HG02588 (cell line): ENCODE results near the gene CTCFL.
"Not testable (repeated sequence)": the region's sequence is repeated elsewhere in the genome, so short reads cannot be mapped to it uniquely, and the experiment has no call there.

Experiments used
- ATAC-seq: cut with Tn5 transposase; IDR thresholded peaks from one replicate; pipeline ENCODE4 v1.9.1; 2021; ENCODE audit warnings: mild to moderate bottlenecking, moderate library complexity; ENCODE audit not compliant: unreplicated experiment

CTCFL gene

DNA sequence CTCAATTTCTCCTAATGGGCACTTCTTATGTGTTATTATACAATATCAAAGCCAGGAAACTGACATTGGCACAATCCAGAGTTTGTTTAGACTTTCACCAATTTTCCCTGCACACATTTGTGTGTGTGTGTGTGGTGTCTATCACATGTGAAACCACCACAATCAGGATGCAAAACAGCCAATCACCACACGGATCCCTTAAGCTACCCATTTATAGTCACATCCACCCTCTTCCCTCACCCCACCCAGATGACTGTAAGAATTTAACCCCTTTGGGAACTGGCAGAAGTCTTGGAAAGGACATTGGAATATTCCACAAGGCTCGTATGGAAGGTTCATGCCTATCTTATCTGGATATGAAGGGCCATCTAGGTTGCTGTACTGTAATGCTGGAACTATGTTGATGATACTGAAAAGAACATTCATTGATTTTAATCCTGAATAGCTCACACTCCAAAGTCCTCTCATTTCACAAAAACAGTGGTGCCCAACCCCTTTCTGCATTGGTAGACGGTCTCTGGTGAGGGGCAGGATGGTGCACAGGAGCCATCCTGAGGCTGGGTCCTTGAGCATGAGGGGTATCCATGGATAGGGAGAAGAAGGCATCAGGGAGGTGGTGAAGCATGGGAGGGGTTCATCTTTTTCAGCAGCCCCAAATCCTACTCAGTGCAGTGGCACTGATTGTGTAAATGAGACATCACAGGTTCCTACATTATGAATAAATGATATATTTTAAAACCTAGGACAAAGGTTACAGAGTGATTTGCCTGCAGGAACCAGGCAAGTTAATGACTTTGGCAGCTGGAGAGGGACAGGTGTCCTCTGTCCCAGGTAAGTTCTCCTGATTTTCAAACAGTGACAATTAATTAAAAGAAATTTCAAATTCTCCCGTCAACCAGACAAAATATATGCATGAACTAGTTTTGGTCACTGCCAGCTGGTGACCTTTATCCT lies 12.1 kb upstream of the CTCFL start:
- ATAC-seq: no peak

DNA sequence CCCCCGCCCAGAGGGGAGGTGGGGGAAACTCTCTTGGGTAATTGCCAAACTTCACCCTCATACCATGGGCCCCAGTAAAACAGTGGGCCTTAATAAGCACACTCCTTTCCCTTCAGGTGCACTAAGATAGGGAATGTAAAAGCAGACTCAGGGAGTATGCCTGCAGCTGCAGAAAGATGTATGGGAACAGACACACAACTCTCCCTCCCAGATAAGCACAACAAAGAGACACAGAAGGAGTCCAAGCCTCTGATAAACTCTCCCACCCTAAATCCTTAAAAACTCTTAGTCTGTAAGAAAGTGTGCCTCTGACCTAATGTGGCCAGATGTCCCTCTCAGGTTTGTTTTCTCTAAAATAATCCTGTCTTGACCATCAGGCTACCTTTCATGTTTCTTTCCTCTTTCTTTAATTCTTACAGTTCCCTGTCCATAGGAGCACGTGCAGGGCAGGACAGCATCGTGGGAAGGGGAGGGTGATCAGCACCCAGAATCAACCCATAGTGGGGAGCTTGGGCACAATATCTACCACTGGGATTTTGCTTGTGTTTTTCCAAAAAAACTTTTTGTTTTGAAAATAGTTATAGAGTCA lies 11.3 kb upstream of the CTCFL start:
- ATAC-seq: no peak

DNA sequence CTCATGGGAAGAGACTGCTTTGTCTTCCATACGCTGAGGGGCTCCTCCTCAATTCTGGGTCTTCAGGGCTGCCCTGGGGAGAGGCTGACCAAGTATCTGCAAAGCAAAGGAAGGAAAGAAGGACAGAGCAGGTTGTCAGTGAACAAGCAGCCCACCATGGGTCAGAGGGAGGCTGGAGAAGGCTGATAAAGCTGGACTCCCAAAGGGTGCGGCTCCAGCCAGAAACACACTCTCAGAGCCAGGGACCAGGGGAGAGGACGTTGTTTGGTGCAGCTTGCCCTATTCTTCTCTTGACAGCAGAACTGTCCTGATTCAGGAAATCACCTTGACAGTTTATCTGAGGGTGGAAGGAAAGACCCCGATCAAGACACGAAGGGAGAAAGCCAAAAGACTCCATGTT lies 10.4 kb upstream of the CTCFL start:
- no peak for ATAC-seq

DNA sequence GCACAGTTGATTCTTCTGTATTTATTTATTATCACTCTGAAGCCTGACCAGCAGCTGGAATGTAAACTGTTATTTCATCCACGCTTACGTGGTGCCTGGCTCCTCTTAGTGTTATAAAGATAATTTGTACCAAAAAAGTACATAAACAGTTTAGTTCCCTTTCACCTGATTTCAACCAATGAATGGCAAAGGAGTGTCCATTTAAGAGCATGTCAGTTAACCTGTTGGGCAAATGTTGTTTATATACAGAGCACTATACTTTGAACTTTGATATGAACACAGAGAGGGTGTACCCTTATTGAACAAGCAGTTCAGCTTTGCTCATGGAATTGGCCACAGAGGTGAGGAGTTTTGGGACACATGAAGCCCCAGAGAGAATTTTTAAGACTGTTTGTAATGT lies 7.2 kb upstream of the CTCFL start:
- ATAC-seq: no peak

DNA sequence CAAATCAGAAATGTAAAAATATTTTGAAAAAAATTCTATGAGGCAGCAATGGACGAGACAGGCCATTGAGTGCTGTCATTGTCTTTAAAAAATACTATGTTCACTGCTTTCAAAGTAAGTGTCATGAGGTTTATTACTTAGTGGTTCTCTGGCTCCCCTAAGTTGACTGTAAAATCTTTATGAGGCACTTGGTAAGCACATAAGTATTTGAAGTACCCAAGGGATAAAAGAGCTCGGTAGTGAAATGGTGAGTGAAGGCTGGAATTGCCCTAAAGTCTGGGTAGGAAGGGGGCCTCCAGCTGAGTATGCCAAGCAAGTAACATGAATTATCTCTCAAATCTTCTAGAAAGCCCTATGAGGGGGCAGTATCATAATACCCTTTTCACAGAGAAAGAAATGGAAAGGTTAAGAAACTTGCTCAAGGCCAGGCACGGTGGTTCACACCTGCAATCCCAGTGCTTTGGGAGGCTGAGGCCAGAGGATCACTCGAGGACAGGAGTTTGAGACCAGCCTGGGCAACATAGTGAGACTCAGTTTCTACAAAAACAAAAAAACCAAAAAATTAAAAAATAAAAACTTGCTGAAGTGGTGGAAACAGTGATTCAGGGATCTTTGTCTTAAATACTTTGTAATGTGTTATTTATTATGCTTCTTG lies 5.5 kb upstream of the CTCFL start:
- no peak for ATAC-seq

DNA sequence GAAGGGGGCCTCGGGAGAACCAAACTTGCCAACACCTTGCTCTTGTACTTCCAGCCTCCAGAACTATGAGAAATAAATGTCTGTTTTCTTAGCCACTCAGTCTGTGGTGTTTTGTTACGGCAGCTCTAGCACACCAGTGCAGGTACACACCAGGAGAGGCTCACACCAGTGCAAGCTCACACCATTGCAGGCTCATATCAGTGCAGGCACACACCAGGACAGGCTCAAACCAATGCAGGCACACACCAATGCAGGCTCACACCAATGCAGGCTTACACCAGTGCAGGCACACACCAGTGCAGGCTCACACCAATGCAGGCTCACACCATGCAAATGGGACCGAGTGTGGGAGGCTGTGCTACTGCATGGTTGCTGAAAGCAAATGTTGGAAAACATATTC lies 4.9 kb upstream of the CTCFL start:
- ATAC-seq: no peak

DNA sequence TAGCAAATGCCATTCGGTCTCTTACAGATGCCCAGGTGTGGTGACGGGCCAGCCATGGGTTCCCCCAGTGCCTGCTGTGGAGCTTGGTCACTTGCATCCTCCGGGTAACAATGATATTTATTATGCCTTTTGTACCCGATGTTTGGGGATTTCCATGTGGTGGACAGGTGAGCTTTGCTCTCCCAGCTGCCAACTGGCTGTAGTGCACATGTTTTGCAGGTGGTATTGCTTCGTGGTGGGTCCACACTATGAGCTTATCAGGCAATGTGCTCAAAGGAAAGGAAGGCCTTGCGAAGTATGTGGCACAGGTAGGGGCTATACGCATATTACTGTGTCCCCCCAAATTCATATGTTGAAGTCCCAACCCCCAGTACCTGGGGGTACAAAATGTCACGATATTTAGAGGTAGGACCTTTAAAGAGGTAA lies 4.2 kb upstream of the CTCFL start:
- ATAC-seq: no peak

DNA sequence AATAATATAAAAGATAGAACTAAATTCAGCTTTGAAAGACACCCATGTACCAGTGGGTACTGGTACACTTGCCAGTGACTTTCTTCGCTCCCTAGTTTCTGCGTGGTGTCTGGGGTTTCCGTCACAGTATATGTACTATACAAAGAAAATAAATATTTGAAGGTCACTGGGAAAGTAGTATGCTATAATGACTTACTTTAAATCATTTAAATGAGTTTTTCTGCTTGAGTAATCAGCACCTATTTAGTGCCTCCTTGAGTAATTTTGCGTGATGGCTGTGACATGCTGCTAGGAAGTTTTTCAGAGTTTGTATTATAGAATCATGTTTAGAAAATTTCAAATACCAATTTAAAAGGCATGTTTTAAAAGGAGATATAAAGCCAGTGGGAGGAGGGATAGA lies 3.2 kb upstream of the CTCFL start:
- no peak for ATAC-seq

DNA sequence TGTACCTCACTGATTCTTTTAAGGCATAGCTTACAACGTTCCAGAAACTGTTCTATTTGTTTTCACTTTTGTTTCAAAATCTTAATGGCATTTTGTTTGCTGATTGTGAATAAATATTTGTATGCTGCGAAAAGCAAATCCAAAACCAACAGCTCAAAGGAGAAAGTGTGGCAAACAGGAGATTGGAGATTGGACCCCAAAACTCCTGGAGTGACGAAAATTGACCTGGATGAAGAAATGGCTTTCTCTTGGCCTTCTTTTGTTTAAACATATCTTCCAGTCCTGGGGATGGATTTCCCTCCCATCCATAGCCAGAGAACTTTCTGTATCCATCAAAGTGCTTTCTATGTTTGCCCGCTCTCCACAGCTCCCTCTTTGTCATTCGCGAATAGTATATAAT lies 2.8 kb upstream of the CTCFL start:
- ATAC-seq: no peak

DNA sequence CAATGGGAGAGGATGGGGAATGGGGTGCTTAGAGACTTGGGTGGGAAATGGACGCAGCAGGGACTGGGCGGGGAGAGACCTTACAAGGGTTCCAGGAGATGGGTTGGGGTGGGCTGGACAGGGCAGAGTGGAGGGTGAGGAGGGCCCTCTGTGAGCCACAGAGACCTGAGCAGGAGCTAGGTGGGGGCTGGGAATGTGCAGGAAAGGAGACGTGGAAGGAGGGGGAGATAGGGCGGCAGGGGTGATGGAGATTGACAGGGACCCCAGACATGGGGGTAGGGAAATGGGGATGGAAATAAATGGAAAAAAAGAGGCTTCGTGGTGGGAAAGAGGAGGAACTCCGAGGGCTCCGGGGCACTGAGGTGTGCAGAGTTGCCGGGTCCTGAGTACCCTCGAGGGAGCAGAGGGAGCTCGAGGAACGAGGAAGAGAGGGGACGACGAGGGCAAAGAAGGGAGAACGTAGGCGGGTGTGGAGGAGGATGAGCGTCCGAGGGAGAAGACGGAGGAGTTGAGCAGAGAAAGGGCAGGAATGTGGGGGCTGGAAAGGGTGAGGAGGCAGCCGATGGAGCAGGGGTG lies 2.0 kb upstream of the CTCFL start:
- ATAC-seq: no peak

DNA sequence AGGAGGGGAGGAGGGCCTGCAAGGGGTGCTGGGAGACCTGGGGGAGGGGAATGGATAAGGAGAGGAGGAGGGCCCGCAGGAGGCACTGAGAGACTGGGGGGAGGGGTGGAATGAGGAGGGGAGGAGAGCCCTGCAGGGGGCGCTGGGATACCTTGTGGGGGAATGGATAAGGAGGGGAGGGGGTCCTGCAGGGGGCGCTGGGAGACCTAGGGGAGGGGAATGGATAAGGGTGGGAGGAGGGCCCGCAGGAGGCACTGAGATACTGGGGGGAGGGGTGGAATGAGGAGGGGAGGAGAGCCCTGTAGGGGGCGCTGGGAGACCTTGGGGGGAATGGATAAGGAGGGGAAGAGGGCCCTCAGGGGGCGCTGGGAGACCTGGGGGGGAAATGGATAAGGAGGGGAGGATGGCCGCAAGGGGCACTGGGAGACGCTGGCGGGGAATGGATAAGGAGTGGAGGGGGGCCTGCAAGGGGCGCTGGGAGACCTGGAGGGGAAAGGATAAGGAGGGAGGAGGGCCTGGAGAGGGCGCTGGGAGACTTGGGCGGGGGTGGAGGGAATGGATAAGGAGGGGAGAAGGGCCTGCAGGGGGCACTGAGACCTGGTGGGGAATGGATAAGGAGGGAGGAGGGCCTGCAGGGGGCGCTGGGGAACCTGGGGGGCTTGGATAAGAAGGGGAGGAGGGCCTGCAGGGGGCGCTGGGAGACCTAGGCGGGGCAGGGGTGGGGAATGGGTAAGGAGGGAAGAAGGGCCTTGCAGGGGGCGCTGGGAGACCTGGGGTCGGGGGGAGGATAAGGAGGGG lies 1.3 kb upstream of the CTCFL start:
- ATAC-seq: no peak

DNA sequence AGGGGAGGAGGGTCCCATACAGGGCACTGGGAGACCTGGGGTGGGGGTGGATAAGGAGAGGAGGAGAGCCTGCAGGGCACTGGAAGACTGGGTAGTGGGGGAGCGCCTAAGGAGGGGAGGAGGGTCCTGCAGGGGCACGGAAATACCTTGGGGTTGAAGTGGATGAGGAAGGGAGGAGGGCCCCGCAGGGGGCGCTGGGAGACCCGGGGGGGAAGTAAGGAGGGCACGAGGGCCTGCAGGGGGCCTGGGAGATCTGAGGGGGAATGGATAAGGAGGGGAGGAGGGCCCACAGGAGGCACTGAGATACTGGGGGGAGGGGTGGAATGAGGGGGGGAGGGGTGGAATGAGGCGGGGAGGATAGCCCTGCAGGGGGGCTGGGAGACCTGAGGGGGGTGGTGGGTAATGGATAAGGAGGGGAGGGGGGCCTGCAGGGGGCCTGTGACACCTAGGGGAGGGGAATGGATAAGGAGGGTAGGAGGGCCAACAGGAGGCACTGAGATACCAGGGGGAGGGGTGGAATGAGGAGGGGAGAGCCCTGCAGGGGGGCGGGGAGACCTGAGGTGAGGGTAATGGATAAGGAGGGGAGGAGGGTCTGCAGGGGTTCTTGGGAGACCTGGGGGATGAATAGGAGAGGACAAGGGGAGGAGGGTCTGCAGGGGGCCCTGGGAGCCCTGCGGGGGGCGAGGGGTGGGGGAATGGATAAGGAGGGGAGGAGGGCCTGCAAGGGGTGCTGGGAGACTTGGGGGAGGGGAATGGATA lies 567 bp upstream of the CTCFL start:
- no peak for ATAC-seq

DNA sequence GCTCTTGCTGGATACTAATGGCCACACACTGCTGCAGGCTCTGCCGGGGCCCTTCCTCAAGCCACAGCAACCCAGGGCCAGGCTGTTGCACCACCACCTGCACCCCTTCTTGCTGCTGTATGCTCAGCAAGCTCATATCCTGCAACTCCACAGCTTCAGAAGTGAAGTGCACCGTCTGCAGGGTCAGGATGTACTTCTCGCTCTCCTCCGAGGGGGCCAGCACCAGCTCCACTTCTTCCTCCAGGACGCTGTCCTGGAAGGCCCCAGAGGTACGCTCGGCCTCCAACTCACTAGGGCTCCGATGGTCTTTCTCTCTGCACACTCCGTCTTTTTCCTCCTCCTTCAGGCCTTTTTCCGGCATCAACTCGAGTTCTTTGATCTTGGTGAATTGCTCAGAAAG lies 1.2 kb downstream of the CTCFL start:
- ATAC-seq: no peak

DNA sequence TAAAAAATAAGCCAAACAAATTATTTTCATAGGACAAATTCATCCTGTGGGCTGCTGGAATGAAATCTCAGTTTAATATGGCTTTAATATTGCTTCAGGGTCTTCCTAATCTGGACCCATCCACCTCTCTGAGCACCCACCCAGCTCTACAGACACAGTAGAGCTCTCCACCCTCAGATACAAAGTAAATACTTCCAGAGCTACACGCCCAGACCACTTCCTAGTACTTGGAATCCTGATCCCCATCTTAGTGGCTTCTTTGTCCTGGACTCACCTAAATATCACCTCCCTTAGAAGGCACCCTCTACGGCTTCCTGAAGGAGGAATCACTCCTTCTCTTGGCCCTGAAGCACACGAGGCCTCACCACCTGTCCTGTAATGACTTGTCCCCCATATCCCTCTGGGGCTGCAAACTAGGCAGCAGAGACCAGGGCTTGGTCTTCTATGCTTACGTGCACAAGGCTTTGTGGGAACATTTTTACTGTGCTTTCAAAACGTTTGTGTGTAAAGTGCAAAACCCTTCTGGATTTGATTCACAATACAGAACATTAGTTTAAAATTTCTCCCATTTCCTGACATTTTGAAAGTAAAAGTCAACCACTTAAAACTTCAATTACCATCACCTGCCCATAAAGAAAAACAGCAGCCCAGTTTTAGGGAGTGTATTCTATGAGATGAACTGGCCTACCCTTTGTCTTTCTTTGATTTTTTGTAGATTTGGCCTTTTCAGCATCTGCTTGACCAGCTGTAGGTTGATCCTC lies 2.4 kb downstream of the CTCFL start:
- no peak for ATAC-seq

DNA sequence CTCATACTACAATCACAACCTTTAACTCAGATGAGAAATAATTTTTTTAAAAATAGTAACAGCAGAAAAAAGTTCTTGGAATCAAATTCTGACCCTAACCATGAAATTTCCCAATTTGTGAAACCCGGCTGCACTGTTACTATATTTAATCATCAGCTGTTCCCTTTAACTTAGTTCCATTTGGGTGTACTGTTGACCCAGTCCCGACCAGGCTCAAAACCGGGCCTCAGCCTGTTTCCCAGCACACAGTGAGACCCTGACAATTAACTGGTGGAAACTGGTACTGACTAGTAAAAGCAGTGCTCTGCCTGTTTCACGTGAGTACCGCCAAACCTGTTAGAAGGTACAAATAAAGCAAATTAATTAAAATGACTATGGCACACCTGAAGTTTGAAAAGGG lies 7.0 kb downstream of the CTCFL start:
- ATAC-seq: no peak

DNA sequence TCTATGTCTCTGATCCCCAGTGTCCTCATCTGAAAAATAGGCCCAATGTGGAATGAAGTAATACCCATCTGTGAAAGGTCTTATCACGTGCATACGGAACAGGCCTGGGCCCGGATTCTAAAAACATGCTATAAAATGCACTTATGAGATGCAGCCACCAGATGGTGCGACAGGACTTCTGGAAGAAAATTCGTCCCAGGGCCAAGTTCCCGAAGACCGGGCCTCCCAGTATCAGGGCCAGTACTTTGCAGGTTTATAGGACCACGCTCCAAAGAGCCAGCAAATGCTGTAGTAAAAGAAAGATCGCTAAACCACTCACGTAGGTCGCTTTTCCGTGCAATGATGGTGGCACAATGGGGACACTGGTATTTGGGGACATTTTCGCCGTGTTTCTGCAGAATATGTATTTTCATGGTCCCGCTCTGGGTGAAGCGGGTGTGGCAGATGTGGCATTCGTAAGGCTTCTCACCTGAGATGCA lies 10.6 kb downstream of the CTCFL start:
- ATAC-seq: no peak

DNA sequence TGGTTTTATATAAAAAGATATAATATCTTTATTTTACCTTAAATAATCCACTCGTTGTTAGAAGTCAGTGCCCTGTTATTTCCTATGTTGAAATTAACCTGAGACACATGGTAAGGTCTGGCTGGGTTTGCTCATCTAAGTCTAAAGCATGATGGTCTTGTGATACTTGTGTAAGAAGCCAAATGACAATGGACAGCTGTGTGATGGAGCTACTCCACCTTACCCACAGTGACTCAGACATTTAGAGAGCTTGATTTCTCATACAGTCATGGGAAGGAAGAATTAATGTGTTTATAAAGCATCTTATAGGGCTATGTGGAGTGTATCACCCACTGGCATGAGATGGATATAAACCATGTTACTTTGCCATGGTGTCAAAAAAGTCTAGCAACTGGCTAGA lies 11.7 kb downstream of the CTCFL start:
- no peak for ATAC-seq

DNA sequence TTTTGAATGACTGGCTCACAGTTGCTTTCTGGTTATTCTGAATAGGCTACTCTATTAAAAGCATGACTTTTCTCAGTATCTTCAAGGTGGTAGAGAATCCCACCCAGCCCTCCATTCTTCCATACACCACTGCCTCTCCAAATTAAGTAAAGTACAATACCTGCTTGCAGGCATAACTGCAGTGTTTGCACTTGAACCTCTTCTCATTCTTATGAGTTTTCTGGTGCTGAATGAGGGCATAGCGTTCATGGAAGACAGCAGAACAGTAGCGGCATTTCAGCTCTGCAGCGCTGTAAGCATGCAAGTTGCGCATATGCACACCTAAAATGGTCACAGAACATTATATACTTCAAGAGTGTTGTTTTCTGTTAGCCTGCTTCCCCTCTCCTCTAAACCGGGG lies 12.5 kb downstream of the CTCFL start:
- no peak for ATAC-seq

DNA sequence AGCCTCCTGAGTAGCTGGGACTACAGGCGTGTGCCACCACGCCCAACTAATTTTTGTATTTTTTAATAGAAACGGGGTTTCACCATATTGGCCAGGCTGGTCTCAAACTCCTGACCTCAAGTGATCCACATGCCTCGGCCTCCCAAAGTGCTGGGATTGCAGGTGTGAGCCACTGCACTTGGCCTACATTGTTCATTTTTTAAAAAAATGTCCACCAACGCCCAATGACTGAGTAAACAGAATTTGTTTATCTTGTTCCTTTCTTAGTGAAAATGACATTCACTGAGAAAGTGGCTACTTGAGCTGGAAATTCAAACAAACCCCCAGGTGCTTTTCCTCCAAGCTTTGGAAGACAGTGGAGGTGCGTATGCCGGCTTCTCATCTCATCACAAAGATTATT lies 13.2 kb downstream of the CTCFL start:
- ATAC-seq: not testable (repeated sequence)
